Nephron progenitor cell (in vitro differentiated cells): ENCODE measurements around the gene C2CD3.

Experiments used
- DNase-seq: peaks from one replicate; pipeline ENCODE4 v3.0.0; 2021
- H3K27ac Mint-ChIP-seq: 2 replicates; pipeline ENCODE4 v1.8.0; 2021; ENCODE audit warnings: mild to moderate bottlenecking, moderate library complexity, mixed read lengths
- H3K27me3 Mint-ChIP-seq: 2 replicates; pipeline ENCODE4 v1.8.0; 2021; ENCODE audit warnings: mild to moderate bottlenecking, low read depth, mixed read lengths; ENCODE audit not compliant: poor library complexity
- H3K36me3 Mint-ChIP-seq: 2 replicates; pipeline ENCODE4 v1.8.0; 2021; ENCODE audit warnings: low read depth, mixed read lengths
- H3K4me1 Mint-ChIP-seq: 2 replicates; pipeline ENCODE4 v1.8.0; 2021; ENCODE audit warnings: mixed read lengths
- H3K4me3 Mint-ChIP-seq: 2 replicates; pipeline ENCODE4 v1.8.0; 2021; ENCODE audit warnings: mild to moderate bottlenecking, moderate library complexity, mixed read lengths
- H3K9me3 Mint-ChIP-seq: 2 replicates; pipeline ENCODE4 v1.8.0; 2021; ENCODE audit warnings: mild to moderate bottlenecking, moderate library complexity, mixed read lengths
- CTCF ChIP-seq: fragments of 200-600 bp; sonication (generic); IDR thresholded peaks from 2 replicates; pipeline ENCODE4 v1.5.0; 2021; ENCODE audit warnings: antibody characterized with exemption

Gene C2CD3

GRCh38 chr11:74170694-74171629, at the start of gene C2CD3, which contains the start of gene PPME1:
Gene C2CD3 (minus strand): TSS chr11:74171002. CDS start chr11:74170792, 210 bp downstream.
Gene PPME1 (plus strand): TSS chr11:74171289. CDS start chr11:74171422, 133 bp downstream.
- no peak for TF ChIP-seq CTCF
- Mint-ChIP-seq H3K27ac (no peak within 1 kb of the TSS), H3K4me3 (no peak within 1 kb of the TSS), H3K9me3 (no peaks in the 10 kb centered on the region), H3K36me3 (peaks cover 25% of the 10 kb centered on the region), H3K4me1 (peaks cover 10% of the 10 kb centered on the region), H3K27me3 (no peaks in the 10 kb centered on the region)
- DNase-seq = peak; percentile 94

- H3K36me3 Mint-ChIP-seq = peaks cover 60% of the 10 kb centered on the region
- no peak overlapping the region for H3K4me3 Mint-ChIP-seq
- no peak for DNase-seq
- no peaks in the 10 kb centered on the region for H3K4me1 Mint-ChIP-seq
- H3K27me3 Mint-ChIP-seq = no peaks in the 10 kb centered on the region
- peaks cover 11% of the 10 kb centered on the region for H3K9me3 Mint-ChIP-seq
- TF ChIP-seq CTCF = no peak
- no peak overlapping the region for H3K27ac Mint-ChIP-seq
Observed at GRCh38 chr11:74220376-74220775, 49.6 kb upstream of the C2CD3 start.

- DNase-seq = no peak
Observed at GRCh38 chr11:74212533-74212932, 41.7 kb upstream of the C2CD3 start.

GRCh38 chr11:74208507-74208906, 37.7 kb upstream of the C2CD3 start:
- H3K27me3 Mint-ChIP-seq = no peaks in the 10 kb centered on the region
- TF ChIP-seq CTCF = no peak
- DNase-seq = no peak
- H3K9me3 Mint-ChIP-seq = peaks cover 3% of the 10 kb centered on the region
- H3K27ac Mint-ChIP-seq = no peak overlapping the region
- H3K36me3 Mint-ChIP-seq = peaks cover 69% of the 10 kb centered on the region
- no peak overlapping the region for H3K4me3 Mint-ChIP-seq
- H3K4me1 Mint-ChIP-seq = no peaks in the 10 kb centered on the region

More at GRCh38 chr11:74212533-74212932, 41.7 kb upstream of the C2CD3 start:
- Mint-ChIP-seq H3K9me3 (peaks cover 20% of the 10 kb centered on the region), H3K4me1 (no peaks in the 10 kb centered on the region), H3K36me3 (peaks cover 79% of the 10 kb centered on the region), H3K27me3 (no peaks in the 10 kb centered on the region), H3K4me3 (no peak overlapping the region), H3K27ac (no peak overlapping the region)
- TF ChIP-seq CTCF = no peak

- Mint-ChIP-seq H3K27ac (no peak overlapping the region), H3K9me3 (no peaks in the 10 kb centered on the region), H3K27me3 (no peaks in the 10 kb centered on the region), H3K4me1 (no peaks in the 10 kb centered on the region), H3K36me3 (peaks cover 55% of the 10 kb centered on the region), H3K4me3 (no peak overlapping the region)
- TF ChIP-seq CTCF = no peak
- DNase-seq = no peak
Observed at GRCh38 chr11:74206746-74207145, 35.9 kb upstream of the C2CD3 start.
